ENCODE results near the gene GNG4.

- TF ChIP-seq, protein P1, sequence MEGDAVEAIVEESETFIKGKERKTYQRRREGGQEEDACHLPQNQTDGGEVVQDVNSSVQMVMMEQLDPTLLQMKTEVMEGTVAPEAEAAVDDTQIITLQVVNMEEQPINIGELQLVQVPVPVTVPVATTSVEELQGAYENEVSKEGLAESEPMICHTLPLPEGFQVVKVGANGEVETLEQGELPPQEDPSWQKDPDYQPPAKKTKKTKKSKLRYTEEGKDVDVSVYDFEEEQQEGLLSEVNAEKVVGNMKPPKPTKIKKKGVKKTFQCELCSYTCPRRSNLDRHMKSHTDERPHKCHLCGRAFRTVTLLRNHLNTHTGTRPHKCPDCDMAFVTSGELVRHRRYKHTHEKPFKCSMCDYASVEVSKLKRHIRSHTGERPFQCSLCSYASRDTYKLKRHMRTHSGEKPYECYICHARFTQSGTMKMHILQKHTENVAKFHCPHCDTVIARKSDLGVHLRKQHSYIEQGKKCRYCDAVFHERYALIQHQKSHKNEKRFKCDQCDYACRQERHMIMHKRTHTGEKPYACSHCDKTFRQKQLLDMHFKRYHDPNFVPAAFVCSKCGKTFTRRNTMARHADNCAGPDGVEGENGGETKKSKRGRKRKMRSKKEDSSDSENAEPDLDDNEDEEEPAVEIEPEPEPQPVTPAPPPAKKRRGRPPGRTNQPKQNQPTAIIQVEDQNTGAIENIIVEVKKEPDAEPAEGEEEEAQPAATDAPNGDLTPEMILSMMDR (conservative IDR thresholded peaks at IDR 0.05 in 1 of 2, IDR thresholded peaks at IDR 0.05 in 1 of 2; ENCODE audit: low read depth in 1 of 2, low read length in 2 of 2): no peak
- no peak for TF ChIP-seq EZH2 (IDR thresholded peaks at IDR 0.05; ENCODE audit: low read length, missing control alignments)
Observed at GRCh38 chr1:235502601-235503402, 146.8 kb downstream of the GNG4 start.
